Stimulated activated CD4-positive, alpha-beta T cell treated with anti-CD3 and anti-CD28 coated beads, Interleukin-2, amount 100 ng/mL, for 24 hours (primary cell): ENCODE results near the gene TDRD3.
"Not testable (repeated sequence)": the region's sequence is repeated elsewhere in the genome, so short reads cannot be mapped to it uniquely, and the experiment has no call there.

Source experiments
- DNase-seq, 2 donors: peaks; one replicate each; pipeline ENCODE4 v3.0.0-alpha.2; 2020

The TDRD3 gene

DNA sequence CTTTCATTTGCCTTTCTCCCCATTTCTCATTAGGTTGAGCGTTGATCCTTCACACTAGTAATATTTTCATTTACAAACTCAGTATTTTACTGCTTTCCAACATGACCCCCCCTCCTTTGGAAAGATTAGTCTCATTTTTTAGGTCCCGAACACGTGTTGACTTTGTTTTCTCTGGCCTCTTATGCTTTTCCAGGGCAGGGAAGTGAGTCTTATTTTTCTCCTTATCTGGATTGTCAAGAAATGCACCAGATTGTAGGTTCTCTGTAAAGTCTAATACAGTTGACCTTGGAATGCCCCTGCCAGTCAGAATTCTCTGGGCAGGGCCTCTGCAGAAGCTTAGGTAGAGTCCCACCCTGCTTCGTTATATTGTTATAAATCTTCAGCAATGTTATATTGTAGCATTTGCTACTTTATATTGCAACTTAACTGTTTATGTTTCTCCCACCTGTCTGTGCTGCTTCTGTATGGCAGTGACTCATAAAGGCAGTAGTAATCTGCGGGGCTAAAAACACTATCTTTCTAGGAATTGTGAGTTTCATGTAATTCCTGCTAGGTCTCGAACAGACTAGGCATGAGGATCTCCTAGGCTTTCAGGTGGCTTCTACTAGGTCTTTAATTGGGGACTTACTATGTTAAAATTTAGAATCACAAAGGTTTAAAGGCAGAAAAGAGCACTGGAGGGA, 2.0 kb downstream of the TDRD3 start:
- no peak for DNase-seq

DNA sequence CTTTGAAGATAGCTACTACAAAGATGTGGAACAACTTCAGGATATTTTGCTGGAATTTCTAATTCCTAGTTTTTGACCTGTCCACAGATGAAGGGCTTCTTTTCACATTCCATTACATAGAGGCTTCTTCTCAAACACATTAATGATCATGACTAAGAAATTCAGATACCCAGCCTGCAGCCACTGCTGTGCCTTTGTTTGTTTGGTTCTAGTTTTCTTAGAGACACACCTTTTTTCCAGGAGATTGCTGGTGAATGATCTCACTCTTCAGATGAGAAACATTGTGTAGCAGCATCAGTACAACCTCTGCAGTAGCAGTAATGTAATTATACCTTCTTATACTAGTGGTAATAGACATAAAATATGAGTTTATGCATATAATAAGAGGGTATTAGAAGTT, 5.0 kb downstream of the TDRD3 start:
- DNase-seq: no peak

DNA sequence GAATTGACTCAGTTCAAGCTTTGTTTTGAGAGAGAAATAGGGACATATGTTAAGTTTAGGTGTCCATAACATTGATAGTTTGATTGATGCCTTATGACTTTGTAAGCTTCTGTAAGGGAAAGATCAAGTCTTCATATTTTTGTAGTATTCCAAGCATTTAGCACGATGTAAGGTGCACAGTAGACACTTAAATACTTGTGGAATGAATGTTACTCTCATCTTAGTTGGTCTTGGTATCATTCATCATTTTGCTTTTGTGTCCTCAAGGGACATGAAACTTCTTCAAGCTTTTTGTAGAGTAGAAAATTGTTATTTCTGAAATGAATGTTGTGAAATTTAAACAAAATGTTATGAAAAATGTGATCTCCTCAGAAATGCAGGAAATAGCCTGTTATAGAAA, 10.1 kb downstream of the TDRD3 start:
- no peak for DNase-seq

DNA sequence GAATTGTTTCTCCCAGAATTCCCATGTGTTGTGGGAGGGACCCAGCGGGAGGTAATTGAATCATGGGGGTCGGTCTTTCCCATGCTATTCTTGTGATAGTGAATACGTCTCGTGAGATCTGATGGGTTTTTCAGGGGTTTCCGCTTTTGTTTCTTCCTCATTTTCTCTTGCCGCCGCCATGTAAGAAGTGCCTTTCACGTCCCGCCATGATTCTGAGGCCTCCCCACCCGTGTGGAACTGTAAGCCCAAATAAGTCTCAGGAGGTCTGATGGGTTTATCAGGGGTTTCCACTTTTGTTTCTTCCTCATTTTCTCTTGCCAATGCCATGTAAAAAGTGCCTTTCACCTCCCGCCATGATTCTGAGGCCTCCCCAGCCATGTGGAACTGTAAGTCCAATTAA, 10.8 kb downstream of the TDRD3 start:
- not testable (repeated sequence) for DNase-seq

DNA sequence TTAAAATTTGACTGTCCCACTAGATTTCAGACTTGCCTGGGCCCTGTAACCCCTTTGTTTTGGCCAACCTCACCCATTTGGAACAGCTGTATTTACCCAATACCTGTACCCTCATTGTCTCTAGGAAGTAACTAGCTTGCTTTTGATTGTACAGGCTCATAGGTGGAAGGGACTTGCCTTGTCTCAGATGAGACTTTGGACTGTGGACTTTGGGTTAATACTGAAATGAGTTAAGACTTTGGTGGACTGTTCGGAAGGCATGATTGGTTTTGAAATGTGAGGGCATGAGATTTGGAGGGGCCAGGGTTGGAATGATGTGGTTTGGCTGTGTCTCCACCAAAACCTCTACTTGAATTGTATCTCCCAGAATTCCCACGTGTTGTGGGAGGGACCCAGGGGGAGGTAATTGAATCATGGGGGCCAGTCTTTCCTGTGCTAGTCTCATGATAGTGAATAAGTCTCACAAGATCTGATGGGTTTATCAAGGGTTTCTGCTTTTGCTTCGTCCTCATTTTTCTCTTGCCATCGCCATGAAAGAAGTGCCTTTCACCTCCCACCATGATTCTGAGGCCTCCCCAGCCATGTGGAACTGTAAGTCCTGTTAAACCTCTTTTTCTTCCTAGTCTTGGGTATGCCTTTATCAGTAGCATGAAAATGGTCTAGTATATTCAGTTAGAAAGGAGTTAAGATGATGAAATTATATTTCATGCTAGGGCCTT, 12.7 kb downstream of the TDRD3 start:
- not testable (repeated sequence) for DNase-seq

DNA sequence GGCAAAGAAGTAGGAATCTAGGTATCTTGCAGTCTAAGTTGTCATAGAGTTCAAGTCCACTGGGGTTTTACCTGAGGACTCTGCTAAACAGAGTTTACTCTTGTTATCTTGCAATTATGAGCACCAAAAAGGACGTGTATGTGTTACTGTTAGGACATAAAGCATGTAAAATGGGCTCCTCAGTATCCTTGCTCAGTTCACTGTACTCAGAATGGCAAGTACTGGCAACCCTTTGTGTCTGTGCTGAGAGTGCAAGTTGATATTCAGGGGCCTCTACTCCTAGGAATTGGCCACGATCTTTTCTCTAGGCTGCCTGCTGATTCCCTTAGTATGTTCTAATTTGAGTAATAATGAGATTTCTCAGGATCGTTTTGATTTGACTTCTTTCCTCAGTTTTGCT, 13.3 kb downstream of the TDRD3 start:
- DNase-seq: no peak

DNA sequence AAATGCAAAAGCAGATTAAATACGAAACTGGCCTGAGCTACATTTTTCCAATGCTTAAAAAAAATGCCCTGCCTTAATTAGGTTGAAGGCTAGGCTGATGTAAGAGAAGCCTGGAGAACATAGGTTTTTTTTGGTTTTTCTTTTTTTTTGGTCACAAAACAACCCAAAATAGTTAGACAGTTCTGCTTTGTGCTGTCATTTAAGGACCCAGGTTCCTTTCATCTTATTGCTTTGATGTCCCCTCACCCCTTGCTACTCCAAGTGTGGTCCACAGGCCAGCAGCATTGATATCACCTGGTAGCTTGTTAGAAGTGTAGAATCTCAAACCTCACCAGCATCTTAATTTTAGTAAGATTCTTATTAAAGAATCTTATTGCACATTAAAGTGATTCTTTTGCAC, 14.4 kb downstream of the TDRD3 start:
- DNase-seq: no peak

DNA sequence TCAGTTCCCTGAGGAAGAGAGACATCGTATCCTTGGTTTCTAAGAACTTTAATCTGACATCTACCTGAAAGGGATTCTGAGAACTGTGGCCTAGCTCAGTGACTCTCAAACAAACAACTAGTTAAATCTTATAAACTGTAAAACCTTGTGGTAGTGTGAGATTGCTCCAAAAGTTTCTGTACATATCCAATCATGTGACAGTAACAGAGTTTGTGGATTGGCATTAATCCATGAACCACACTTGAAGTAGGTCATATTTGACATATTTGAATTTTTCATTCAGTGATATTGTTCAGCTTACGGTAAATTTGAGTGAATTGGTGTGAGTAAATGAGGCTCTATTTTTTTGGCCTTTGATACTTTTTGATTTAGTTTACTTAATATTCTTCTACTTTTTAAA, 15.0 kb downstream of the TDRD3 start:
- DNase-seq: no peak

DNA sequence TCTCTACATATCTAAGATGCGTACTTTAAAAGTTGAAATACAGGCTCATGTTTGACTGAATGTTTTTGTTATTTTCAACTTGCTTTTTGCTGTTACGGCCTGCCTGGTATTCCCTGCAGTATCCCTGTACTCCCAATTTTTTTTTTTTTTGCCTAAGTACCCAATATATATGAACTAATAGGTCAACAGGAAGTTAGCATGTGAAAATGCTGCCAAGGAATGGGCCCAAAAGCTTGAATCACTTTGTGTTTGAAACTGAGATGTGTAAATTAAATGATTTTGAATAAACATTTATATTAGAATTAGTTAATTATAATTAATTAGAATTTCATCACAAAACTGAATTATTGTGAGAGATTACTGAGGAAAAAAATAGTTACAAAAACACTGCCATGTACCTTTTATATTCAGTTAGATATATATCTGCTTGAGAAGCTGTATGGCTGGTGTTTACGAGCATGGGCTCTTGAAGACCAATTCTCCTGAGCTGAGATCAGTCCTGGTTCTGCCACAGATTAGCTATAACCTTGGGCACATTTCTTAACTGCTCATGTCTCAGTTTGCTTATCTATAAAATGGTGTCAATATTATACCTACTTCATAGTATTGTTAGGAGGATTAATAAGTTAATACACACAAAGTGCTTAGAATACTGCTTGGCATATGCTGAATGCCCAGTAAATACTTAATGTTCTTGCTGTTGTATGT, 16.0 kb downstream of the TDRD3 start:
- no peak for DNase-seq

DNA sequence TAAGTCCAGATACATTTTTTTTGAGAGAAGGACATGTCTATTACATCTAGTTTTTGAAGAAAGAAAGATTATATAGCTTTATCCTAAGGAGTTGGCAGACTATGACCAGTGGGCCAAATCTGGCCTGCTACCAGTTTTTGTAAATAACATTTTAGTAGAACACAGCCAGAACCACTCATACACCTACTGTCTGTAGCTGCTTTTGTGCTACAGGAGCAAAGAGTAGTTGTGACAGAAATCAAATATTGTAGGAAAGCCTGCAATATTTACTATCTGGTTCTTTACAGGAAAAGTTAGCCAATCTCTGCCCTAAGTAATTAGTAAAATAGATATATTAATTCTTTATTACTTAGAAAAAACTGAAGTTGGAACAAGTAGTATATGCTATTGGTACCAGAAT, 17.2 kb downstream of the TDRD3 start:
- DNase-seq: no peak

DNA sequence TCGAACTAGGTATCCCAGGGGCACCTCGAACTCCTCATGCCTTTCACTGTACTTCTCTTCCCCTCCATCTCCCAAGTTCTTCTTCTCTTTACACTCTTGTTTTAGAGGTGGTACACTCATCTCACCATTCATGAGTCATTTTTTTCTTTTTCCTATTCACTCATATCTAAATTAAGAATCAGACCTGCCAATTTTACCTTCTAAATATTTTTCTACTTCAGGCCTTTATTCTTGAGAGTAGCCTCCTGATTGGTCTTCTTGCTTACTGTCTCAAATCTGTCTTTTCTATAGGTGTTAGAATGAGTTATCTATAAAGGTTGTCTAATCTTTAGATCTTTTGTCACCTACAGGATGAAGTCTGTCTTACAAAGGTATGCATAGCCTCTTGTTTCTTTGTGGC, 20.7 kb downstream of the TDRD3 start:
- no peak for DNase-seq

DNA sequence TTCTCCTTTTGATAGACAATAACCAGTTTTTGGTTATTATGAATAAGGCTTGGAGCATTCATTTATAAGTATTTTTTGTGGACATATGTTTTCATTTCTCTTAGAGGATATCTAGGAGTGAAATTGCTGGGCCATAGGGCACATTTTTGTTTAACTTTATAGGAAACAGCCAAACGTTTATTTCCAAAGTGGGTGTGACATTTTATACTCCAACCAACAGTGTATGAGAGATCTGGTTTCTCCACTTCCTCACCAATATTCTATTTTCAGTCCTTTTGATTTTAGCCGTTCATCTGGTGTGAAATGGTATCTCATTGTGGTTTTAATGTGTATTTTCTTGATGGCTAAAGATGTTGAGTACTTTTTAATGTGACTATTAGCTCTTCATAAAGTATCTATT, 21.9 kb downstream of the TDRD3 start:
- no peak for DNase-seq

DNA sequence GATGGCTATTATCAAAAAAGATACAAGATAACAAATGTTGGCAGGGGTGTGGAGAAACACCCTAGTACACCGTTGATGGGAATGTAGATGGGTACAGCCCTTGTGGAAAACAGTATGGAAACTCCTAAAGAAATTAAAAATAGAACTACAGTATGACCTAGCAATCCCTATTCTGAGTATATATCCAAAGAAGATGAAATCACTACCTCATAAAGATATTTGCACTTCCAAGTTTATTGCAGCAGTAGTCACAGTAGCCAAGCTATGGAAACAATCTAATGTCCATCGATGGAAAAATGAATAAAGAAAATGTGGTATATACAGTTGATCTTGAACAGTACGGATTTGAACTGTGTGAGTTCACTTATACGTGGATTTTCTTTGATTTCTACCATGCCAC, 28.3 kb downstream of the TDRD3 start:
- no peak for DNase-seq

DNA sequence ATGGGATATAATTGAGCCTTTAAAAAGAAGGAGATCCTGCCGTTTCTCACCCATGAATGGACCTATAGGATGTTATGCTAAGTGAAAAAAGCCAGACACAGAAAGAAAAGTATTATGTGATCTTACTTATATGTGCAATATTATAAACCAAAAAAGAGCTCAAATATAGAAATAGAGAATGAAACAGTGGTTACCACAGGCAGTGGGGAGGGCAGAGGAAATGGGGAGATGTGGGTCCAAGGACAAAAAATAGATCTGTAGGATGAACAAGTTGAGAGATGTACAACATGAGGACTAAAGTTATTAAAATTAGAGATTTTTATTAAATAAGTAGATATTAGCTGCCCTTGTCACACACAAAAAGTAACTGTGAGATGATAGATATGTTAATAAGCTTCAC, 29.1 kb downstream of the TDRD3 start:
- no peak for DNase-seq

DNA sequence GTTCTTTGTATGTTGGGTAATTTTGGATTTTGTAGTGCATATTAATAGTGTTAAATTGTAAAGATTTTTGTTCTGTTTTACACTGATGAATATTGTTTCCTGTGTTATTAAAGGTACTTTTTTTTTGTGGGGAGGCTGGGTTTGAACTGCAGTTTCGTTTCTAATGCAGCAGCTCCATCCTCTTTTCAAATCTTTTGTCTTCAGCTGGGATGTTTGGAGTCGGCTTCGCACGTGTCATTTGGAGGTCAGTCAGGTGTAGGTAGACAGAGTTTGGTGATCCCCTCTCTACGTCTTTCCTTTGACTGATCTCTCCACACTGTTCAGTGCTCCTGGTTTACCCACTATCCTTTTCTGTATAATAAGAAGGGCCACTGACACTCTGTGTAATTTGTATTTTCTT, 30.3 kb downstream of the TDRD3 start:
- DNase-seq: no peak

DNA sequence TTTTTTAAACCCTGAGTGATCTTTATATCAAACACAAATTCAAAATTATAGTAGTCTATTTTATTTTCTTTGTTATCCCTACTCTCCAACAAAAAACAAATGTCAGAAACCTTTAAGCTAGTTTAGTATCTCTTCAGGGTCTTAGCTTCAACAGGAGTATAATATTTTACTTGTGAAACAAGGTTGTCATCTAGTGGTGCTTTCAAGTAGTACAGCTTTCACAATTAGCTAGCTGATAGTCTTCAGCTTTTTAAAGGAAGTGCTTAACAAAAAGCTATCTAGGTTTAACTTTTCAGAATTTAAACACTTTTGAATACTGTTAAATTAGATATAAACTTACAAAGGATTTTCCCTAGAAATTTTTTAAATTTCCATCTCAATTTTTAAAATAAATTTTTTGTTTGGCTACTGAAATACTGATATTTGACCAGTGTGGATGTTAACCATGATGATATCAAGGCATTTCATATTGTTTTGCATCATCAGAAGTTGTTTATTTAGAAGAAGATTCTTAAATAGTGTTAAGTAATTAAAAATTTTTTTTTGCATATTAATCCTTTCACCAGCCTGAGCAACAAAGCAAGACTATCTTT, 34.2 kb downstream of the TDRD3 start:
- DNase-seq: no peak

DNA sequence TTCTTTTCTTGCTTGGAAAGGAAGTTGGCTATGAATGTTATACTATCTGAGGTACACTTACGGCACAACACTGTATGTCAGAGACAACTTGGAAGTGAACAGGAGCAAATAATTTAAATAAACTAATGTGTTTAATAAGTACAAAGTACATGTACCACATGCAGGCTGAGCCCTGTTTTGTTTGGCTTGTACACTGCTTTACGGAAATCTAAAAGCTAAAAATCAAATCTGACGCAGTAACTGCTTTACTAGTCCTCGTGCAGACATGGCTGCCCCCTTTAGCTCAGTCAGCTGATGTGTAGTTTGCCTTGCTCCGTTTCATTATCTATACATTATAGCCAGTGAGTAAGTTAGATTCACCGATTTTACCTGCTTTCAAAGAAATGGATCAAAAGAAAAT, 36.5 kb downstream of the TDRD3 start:
- DNase-seq: no peak

DNA sequence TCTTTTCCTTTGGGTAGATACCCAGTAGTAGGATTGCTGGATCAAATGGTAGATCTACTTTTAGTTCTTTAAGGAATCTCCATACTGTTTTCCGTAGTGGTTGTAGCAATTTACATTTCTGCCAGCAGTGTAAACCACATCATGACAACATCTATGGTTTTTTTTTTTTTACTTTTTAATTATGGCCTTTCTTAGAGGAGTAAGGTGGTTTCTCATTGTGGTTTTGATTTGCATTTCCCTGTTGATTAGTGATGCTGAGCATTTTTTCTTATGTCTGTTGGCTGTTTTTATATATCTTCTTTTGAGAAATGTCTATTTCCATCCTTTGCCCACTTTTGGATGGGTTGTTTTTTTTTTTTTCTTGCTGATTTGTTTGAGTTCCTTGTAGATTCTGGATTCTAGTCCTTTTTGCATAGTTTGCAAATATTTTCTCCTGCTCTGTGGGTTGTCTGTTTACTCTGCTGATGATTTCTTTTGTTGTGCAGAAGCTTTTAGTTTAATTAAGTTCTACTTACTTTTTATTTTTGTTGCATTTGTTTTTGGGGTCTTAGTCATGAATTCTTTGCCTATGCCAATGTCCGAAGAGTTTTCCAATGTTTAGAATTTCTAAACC, 38.8 kb downstream of the TDRD3 start:
- no peak for DNase-seq

DNA sequence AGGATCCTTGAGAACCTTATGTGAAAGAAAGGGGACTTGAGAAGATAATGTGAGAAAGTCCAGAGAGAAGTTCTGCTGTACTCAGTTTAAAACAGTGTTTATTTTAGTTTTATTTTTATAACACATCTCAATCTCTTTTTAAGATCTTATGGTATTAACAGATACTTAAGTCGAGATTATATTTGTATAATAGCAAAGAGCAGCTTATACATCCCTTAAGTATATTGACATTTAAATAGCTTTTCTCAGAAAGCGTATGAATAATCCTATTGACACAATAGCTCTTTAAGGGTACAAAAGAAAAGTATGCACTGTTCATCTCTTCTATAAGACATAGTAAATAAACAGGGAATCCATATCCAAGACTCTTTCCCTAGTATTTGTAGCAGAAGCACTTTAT, 42.2 kb downstream of the TDRD3 start:
- DNase-seq: no peak

DNA sequence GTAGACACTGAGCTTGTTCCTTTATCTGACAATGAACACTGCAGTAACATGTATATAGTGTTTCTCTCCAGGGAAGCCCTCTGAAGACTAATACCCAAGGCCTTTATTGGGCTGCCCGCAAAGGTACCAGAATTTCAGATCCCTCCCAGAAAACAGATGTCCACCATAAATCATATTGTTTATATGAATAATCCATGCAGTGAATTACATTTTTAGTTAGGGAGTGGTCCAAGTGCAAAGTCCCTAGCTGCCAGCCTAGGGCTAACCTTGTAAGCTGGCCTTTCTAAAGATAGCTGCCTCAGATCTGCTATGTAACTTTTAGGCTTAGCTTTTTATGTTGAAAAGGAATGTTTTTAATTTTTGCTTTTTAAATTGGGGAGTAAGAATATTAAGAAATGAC, 44.7 kb downstream of the TDRD3 start:
- DNase-seq: no peak

DNA sequence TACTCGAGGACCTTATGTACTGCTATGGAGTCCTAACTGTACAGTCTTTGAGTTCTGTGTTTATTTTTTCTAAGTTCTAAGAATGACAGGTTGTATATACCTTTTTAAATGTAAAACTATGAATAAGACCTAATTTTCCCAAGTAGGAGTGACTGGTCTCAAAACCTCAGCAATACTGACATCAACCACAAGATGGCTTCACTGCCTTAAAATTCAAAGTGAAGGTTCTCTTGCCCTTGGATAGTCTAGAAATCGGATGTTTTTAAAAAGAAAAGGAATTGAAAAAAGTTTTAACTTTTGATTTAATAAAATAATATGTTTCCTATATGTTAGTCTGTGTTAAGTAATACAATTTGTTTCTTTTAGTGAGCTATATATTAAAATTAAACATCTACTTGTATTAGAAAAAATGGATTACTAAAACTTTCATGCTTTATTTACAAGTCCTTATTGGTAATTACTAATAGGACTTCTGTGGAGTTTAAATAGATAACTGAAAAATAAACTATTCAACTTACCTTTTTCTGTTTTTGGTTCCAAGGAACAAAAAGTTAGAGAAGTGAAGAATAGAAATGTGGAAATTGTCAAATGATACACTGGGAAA, 52.0 kb downstream of the TDRD3 start:
- DNase-seq: no peak

DNA sequence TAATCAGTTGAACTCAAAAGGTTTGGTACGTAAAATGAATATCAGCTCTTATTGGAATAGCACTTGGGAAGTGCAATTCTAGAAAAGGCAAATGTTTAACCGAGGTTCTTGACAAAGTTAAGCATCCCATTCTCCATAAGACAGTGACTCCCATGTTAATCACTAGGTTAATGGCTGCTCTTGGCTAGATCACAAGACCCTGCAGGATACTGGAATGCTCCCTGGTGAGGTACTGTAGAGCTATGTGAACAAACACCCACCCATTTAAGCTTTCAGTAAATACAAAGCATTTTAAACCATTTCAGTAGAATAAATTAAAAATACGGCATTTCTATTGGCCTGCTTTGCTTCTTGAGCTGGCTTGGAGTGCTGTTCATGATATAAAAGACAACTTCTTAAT, 56.5 kb downstream of the TDRD3 start:
- no peak for DNase-seq

DNA sequence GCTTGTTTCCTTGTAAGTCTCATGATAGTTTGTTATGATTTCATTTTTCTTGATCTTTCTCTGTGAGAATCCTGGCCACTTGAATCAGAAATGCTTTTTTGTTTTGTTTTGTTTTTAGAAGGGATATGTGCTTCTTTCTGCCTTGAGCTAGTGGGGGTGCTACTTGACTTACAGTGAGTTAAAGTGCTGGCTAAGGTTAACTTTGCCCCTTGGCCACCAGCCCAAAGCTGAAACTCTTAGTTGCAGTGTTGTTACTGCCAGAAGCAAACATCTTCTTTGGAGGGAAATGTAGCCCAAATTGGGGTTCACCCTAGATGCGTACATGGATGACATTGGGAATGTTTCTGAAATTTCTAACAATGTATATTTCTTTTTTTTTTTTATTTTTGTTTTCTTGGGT, 57.4 kb downstream of the TDRD3 start:
- no peak for DNase-seq
